ENCODE measurements around the gene NAA80.
A peak's percentile ranks its signal among the peaks of the same experiment; 100 is the strongest.

The NAA80 gene

DNA sequence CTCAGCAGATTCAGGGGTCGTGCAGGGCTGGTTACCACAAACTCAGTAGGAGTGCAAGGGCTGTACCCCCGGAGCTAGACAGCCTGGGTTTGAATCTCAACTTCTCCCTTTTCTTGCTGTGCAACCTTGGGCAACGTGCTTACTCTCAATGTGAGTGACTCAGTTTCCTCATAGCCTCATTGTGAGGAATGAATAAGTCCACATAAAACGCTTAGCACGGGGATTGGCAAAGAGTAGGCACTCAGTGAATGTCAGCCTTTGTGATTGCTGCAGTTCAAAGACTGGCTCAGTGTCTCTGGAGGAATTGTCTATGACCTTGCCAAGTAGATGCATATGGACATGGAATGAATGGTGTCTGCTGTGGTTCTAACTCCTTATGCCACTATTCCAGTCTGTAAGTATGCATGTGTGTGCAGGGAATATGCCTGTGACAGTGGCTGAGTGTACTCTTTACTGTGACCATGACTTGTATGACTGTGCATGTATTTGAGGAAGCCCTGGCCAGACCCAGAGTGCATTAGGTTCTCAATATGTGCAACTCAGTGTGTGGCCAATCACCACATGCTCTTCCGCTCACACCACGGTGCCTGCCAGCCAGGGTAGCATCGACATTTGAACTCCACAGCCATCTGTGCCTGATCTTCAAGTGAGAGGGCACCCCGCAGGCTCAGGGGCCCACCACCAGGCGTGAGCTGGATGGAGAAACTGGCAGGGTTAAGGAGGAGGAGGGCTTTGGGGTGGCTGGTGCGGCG lies 900 bp upstream of the NAA80 start:
- TF ChIP-seq TAF1 (IDR thresholded peaks at IDR 0.05; ENCODE audit: low read depth) (no peak), NFIC (IDR thresholded peaks at IDR 0.05) (no peak), CREB1 (IDR thresholded peaks at IDR 0.05; ENCODE audit: low read depth) (no peak), TCF12 (IDR thresholded peaks at IDR 0.05; ENCODE audit: low read depth) (no peak), ZBTB7A (IDR thresholded peaks at IDR 0.05; ENCODE audit: low read depth) (no peak), YY1 (IDR thresholded peaks at IDR 0.05; ENCODE audit: low read depth) (no peak), TEAD4 (IDR thresholded peaks at IDR 0.05) (no peak), FOXM1 (IDR thresholded peaks at IDR 0.05; ENCODE audit: borderline replicate concordance, low read depth) (no peak)
- TF ChIP-seq, protein P1, sequence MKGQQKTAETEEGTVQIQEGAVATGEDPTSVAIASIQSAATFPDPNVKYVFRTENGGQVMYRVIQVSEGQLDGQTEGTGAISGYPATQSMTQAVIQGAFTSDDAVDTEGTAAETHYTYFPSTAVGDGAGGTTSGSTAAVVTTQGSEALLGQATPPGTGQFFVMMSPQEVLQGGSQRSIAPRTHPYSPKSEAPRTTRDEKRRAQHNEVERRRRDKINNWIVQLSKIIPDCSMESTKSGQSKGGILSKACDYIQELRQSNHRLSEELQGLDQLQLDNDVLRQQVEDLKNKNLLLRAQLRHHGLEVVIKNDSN (IDR thresholded peaks at IDR 0.05) = no peak
- TF ChIP-seq, protein P2, sequence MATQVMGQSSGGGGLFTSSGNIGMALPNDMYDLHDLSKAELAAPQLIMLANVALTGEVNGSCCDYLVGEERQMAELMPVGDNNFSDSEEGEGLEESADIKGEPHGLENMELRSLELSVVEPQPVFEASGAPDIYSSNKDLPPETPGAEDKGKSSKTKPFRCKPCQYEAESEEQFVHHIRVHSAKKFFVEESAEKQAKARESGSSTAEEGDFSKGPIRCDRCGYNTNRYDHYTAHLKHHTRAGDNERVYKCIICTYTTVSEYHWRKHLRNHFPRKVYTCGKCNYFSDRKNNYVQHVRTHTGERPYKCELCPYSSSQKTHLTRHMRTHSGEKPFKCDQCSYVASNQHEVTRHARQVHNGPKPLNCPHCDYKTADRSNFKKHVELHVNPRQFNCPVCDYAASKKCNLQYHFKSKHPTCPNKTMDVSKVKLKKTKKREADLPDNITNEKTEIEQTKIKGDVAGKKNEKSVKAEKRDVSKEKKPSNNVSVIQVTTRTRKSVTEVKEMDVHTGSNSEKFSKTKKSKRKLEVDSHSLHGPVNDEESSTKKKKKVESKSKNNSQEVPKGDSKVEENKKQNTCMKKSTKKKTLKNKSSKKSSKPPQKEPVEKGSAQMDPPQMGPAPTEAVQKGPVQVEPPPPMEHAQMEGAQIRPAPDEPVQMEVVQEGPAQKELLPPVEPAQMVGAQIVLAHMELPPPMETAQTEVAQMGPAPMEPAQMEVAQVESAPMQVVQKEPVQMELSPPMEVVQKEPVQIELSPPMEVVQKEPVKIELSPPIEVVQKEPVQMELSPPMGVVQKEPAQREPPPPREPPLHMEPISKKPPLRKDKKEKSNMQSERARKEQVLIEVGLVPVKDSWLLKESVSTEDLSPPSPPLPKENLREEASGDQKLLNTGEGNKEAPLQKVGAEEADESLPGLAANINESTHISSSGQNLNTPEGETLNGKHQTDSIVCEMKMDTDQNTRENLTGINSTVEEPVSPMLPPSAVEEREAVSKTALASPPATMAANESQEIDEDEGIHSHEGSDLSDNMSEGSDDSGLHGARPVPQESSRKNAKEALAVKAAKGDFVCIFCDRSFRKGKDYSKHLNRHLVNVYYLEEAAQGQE (IDR thresholded peaks at IDR 0.05; ENCODE audit: low read depth) = no peak

DNA sequence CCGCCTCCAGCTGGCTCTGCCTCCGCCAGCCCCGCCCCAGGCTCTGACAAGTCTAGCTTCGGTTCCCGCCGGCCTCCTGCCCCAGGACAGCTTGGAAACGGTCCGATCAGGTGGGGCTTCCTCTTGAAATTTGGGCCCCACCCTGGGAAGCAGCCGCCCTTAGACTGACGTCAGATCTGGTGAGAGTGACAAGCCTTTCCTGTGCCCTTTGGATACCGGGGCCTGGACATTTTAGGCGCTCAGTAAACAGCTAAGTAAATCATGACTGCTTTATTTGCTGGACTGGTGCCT lies 378 bp upstream of the NAA80 start:
- TF ChIP-seq CREB1 (IDR thresholded peaks at IDR 0.05; ENCODE audit: low read depth) = 0 out of 2 replicates have a peak, but pooled peaks have one; percentile 2
- TF ChIP-seq, protein P1 (IDR thresholded peaks at IDR 0.05) = 0 out of 2 replicates have a peak, but pooled peaks have one; percentile 24
- TF ChIP-seq, protein P2 (IDR thresholded peaks at IDR 0.05; ENCODE audit: low read depth) = no peak

DNA sequence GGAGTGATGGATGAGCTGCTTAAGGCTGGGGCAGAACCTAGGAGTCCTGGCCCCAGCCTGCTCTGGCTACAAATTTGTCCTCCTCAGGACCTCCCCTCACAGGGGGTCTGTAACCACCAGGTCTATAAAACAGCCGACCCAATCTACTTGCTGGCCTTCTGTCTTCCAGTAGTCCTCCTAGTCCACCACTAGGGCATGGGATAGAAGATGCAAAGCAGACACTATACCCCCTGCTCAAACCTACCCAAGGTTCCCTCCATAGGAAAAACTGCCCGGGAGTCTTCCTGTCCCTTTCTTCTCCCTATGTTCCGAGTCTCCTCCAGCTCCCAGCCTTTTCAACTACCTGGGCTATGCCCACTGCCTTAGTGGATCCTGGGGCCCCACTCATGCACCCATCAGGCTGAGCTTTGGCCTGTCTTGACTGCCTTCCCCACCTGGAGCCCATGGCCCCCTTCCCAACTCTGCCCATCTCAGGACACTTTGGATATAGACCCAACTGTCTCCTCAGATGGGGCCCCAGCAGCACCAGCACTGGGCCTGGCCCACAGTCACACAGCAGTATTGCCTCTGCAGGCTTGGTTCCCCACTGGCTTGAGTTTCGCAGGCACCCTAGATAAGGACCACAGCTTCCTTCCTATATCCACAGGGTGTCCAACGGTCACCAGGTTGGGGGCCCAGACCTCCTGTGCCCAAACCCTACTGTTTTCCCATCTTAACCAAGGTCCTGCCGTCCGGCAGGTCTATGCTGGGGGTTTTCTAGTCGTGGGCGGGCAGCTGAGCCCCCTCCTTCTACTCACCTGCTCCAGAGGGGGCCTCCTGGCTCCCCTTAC lies 1.1 kb downstream of the NAA80 start:
- TF ChIP-seq, protein P1 (IDR thresholded peaks at IDR 0.05) = no peak
- no peak for TF ChIP-seq CEBPB (IDR thresholded peaks at IDR 0.05)
- TF ChIP-seq, protein P3, sequence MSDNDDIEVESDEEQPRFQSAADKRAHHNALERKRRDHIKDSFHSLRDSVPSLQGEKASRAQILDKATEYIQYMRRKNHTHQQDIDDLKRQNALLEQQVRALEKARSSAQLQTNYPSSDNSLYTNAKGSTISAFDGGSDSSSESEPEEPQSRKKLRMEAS (IDR thresholded peaks at IDR 0.05) = no peak
- TF ChIP-seq TEAD4 (IDR thresholded peaks at IDR 0.05) = no peak
- no peak for TF ChIP-seq RAD21 (IDR thresholded peaks at IDR 0.05; ENCODE audit: low read depth)
- TF ChIP-seq YY1 (IDR thresholded peaks at IDR 0.05; ENCODE audit: low read depth) = no peak
- TF ChIP-seq ZBTB7A (IDR thresholded peaks at IDR 0.05; ENCODE audit: low read depth) = no peak
- TF ChIP-seq TAF1 (IDR thresholded peaks at IDR 0.05; ENCODE audit: low read depth) = no peak
- TF ChIP-seq CREB1 (IDR thresholded peaks at IDR 0.05; ENCODE audit: low read depth) = no peak
- TF ChIP-seq, protein P2 (IDR thresholded peaks at IDR 0.05; ENCODE audit: low read depth) = no peak
- no peak for TF ChIP-seq NFIC (IDR thresholded peaks at IDR 0.05)
- TF ChIP-seq TCF12 (IDR thresholded peaks at IDR 0.05; ENCODE audit: low read depth) = no peak
- no peak for TF ChIP-seq EGR1 (IDR thresholded peaks at IDR 0.05)
- no peak for TF ChIP-seq EP300 (IDR thresholded peaks at IDR 0.05; ENCODE audit: borderline replicate concordance)
- TF ChIP-seq FOXM1 (IDR thresholded peaks at IDR 0.05; ENCODE audit: borderline replicate concordance, low read depth) = no peak

DNA sequence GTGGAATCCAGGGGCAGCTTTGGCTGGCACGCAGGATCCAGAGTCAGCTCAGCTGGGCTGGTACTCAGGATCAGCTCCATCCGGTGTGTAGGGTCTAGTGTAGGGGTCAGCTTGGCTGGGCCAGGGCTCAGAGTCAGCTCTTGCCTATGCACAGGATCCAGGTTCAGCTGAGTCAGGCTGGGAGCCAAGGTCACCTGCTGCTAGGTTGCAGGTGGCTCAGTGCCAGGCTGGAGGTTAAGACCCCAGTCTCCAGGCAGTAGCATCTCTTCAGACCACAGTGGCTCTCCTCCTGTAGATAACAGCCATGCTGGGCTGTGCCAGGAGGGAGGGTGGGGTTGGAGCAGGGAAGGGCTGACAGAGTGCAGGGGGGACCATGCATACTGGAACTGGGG lies 1.8 kb downstream of the NAA80 start:
- TF ChIP-seq FOXM1 (IDR thresholded peaks at IDR 0.05; ENCODE audit: borderline replicate concordance, low read depth) = no peak
- TF ChIP-seq, protein P2 (IDR thresholded peaks at IDR 0.05; ENCODE audit: low read depth) = no peak
